GM19043 (cell line): ENCODE data around the gene OR52E8.

Experiments used
- ATAC-seq: cut with Tn5 transposase; IDR thresholded peaks from one replicate; pipeline ENCODE4 v1.9.1; 2021; ENCODE audit warnings: low read depth; ENCODE audit not compliant: unreplicated experiment

OR52E8 gene

GRCh38 chr11:5808500-5809121 is 48.9 kb downstream of the OR52E8 start, which contains the start of gene OR52N2:
OR52N2 (plus strand) TSS chr11:5808924; CDS start chr11:5820336, 11,412 bp downstream.
- peak; percentile 85 for ATAC-seq

GRCh38 chr11:5807580-5807979 is 49.9 kb downstream of the OR52E8 start:
- no peak for ATAC-seq
